Skin of body (tissue), 2 donors: ENCODE measurements around the gene AP1AR. TPM values are rescaled to one million over a fixed set of nuclear protein-coding genes. Genes with fewer than 3 reads are reported as not detected.

Experiments
- DNase-seq: peaks from one replicate; lab custom pipeline; 2025; lab: John Stamatoyannopoulos, UW
- total RNA-seq: library from RNA; depleted of rRNA; stranded (reverse); fragments of >200 nt; gene quantifications from one replicate; pipeline ENCODE4 v1.2.3, GENCODE V29; 2014

AP1AR gene
- total RNA-seq, 1 donor from 2014 or later: 19.8 TPM

DNA sequence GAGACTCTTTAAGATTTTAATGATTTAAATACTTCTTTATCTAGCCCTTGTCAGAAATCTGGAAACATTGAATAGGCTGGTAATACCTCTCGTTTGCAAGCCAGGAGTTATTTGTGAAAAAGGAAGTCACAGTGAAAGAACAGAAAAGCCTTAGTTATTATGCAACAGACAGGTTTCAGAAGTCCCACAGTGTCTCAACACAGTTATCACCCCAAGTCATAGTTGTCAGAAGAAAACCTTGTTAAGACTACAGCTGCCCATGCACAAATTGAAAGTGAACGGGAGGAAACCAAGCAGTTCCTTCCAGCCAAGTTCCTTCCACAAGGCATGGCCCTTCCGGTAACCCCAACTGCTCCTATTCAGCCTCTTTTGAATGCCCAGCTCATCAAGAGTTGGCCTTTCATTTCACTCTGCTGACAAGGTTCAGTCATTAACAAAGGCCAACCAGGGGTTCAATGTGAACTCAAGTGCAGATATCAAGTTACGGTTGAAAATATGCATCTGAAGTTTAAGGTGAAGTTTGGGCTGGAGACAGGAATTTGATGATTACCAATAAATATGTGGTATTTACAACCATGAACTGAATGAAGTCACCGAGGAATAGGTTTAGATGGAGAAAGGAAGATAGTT, 81.1 kb downstream of the AP1AR start:
- DNase-seq: no peak

DNA sequence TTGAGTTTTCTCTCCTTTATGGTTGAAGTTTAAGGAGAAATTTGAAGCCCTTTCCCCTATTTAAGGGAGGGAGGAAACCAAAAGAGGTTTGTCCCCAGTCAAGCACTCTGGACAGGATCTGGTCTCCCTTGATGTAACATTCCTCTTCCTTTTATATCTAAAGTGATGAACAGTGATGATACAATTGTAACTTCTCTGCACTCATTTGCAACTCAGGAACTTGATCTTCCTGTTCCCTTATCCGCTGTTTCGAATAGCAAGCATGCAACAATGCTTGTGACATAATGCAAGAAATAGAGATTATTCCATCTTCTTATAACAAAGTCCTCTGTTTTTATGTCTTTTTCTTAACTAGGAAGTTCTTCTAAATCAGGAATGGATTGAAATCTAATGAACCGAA, 83.9 kb downstream of the AP1AR start:
- DNase-seq: no peak

DNA sequence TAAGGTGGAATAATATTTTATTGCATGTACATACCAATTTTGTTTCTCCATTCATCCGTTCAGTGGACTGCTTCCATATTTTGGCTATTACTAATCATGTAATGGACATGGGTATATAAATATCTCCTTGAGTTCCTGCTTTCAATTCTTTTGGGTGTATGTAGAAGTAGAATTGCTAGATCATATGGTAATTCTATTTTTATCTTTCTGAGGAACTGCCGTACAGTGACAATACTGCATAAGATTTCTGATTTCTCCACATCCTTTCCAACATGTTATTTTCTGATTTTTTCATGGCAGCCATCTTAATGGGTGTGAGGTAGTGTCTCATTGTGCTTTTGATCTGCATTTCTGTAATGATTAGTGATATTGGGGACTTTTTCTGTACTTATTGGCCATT, 84.8 kb downstream of the AP1AR start:
- DNase-seq: no peak

DNA sequence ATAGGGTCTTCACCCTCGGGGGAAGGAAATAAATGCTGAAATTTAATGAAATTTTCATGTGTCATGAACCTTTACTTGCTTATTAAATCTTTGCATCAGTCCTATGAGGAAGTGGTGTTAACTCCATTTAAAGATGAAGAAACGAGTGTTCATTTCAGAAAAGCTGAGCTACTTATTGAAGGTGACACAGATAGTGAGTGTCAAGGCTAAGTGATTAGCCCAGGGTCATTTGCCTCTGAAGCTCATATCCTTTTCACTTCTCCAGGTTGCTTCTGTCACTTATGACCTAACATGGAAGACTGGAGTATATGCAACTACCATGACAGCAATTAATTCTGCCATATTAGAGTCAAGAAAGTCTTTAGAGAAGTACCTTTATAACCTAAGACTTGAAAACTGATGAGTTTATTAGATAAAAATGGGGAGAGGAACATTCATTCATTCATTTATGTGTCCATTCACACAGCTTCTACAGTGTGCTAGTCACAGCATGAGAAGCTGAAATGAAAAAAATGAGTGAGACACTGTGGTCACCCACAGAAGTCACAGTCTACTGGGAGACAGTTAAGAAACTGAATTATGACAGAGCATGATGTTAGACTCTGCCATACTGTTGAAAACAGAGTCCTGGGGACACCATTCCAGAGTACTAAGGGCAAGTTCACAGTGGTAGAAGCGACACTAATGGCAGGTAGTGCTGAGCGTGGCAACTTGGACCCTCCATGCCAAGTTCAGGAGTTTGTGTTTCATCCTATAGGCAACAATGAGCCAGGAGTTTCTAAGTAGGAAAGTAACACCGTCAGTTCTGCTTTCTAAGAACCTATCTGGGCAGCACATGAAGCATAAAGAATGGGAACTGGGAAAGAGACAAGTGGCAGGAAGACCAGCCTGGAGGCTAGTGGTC, 86.9 kb downstream of the AP1AR start:
- DNase-seq: no peak

Other genes starting within 250 kb of the AP1AR start
- 2.9 TPM for gene FAM241A, start 86.3 kb upstream of the AP1AR start, total RNA-seq
- gene TIFA, start 54.1 kb downstream of the AP1AR start, total RNA-seq: 10.2 TPM
- gene ALPK1, start 65.6 kb downstream of the AP1AR start, total RNA-seq: 18.2 TPM